PC-3 (cell line): ENCODE data around the gene CDK15.

Experiments
- CTCF ChIP-seq: fragments of 300-600 bp; sonication (generic); conservative IDR thresholded peaks from 2 replicates; pipeline ENCODE4 v1.5.1; 2017; ENCODE audit warnings: antibody characterized with exemption, low read depth, mild to moderate bottlenecking, low read length
- EZH2 ChIP-seq: fragments of 300-600 bp; sonication (generic); IDR thresholded peaks from one replicate; pipeline ENCODE4 v1.6.1; 2017; ENCODE audit warnings: antibody characterized with exemption, mild to moderate bottlenecking, low read length; ENCODE audit not compliant: unreplicated experiment
- EZH2phosphoT487 ChIP-seq: fragments of 300-600 bp; sonication (generic); IDR thresholded peaks from 2 replicates; pipeline ENCODE4 v1.6.1; 2018; ENCODE audit warnings: mild to moderate bottlenecking, antibody characterized with exemption, low read length, borderline replicate concordance

GRCh38 chr2:201852462-201852861 lies 46.1 kb downstream of the CDK15 start:
- TF ChIP-seq EZH2 (no peak), CTCF (no peak), EZH2phosphoT487 (no peak)
